Calu3 (cell line): ENCODE data around the gene KRT40. TPM values are rescaled to one million over a fixed set of nuclear protein-coding genes. Genes with fewer than 3 reads are reported as not detected.

ENCODE experiments used
- BruUV-seq: library from RNA; stranded (reverse); fragments of 400-500 nt; replicated peaks from 2 replicates; lab custom pipeline; 2021; lab: Mats Ljungman, UMichigan
- CTCF ChIA-PET: fragments of 300-600 bp; sonication (Branson Sonifier 250); formaldehyde crosslinking; loops from one replicate; lab custom pipeline; 2022; ENCODE audit warnings: antibody characterized with exemption; lab: Charles Lee
- DNase-seq: peaks from one replicate; pipeline ENCODE4 v3.0.0; 2022
- H3K27ac Mint-ChIP-seq: one replicate; pipeline ENCODE4 v1.8.0; 2022; ENCODE audit warnings: mixed read lengths; ENCODE audit not compliant: unreplicated experiment
- H3K27me3 Mint-ChIP-seq: one replicate; pipeline ENCODE4 v1.8.0; 2022; ENCODE audit warnings: mixed read lengths; ENCODE audit not compliant: unreplicated experiment
- H3K36me3 Mint-ChIP-seq: one replicate; pipeline ENCODE4 v1.8.0; 2022; ENCODE audit warnings: mild to moderate bottlenecking, moderate library complexity, mixed read lengths; ENCODE audit not compliant: insufficient read depth, unreplicated experiment
- H3K4me1 Mint-ChIP-seq: one replicate; pipeline ENCODE4 v1.8.0; 2022; ENCODE audit warnings: mild to moderate bottlenecking, low read depth, mixed read lengths; ENCODE audit not compliant: unreplicated experiment
- H3K4me3 Mint-ChIP-seq: one replicate; pipeline ENCODE4 v1.8.0; 2022; ENCODE audit warnings: mild to moderate bottlenecking, low read depth, moderate library complexity, mixed read lengths; ENCODE audit not compliant: unreplicated experiment
- H3K9me3 Mint-ChIP-seq: one replicate; pipeline ENCODE4 v1.8.0; 2022; ENCODE audit warnings: low read depth, mixed read lengths; ENCODE audit not compliant: unreplicated experiment
- intact Hi-C: fragments of 100-400 bp; cut with micrococcal nuclease; formaldehyde crosslinking; loops from one replicate; pipeline ENCODE4 v1.10.0; 2022; ENCODE audit not compliant: unreplicated experiment
- total RNA-seq: library from RNA; stranded (reverse); gene quantifications from 2 replicates; pipeline ENCODE4 v1.2.3, GENCODE V29; 2022
- TF ChIP-seq, protein P1 (sequence below): fragments of 200-600 bp; IDR thresholded peaks from one replicate; pipeline ENCODE4 v1.8.0; 2022; ENCODE audit warnings: antibody characterized with exemption; ENCODE audit not compliant: unreplicated experiment

The KRT40 gene
- total RNA-seq, 1 experiment from 2014 or later: not detected

DNA sequence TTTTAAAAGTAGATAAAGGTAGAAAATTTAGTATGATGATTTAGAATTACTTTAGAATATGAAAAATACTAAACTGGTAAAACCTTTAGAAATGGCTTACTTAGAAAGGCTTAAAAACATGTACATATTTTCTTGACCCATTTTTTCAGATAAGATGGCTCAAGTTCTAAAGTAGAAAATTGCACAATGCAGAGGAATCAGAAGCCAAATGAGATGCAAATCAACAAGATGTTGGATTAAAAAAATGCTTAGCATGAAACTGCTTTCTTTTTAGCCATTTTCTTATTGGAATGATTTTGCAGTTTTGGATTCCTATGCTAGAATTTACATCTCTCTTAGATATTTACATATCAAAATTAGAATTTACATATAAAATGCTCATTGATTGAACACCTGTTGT lies 26.3 kb upstream of the KRT40 start:
- Mint-ChIP-seq H3K4me1 (peaks cover 52% of the 10 kb centered on the region), H3K27me3 (no peaks in the 10 kb centered on the region), H3K27ac (no peak overlapping the region), H3K36me3 (no peaks in the 10 kb centered on the region), H3K4me3 (no peak overlapping the region), H3K9me3 (peaks cover 4% of the 10 kb centered on the region)
- BruUV-seq: no TSS peak
- CTCF ChIA-PET: interaction anchor here (0.6 to 1.7 kb wide), 6 partner anchors 10 to 101 kb away, joined by 3 to 6 read pairs (median 4); partner anchors contain the start of gene KRT23
- DNase-seq: no peak
- intact Hi-C loops: no loop called here
- TF ChIP-seq, protein P1, sequence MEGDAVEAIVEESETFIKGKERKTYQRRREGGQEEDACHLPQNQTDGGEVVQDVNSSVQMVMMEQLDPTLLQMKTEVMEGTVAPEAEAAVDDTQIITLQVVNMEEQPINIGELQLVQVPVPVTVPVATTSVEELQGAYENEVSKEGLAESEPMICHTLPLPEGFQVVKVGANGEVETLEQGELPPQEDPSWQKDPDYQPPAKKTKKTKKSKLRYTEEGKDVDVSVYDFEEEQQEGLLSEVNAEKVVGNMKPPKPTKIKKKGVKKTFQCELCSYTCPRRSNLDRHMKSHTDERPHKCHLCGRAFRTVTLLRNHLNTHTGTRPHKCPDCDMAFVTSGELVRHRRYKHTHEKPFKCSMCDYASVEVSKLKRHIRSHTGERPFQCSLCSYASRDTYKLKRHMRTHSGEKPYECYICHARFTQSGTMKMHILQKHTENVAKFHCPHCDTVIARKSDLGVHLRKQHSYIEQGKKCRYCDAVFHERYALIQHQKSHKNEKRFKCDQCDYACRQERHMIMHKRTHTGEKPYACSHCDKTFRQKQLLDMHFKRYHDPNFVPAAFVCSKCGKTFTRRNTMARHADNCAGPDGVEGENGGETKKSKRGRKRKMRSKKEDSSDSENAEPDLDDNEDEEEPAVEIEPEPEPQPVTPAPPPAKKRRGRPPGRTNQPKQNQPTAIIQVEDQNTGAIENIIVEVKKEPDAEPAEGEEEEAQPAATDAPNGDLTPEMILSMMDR: no peak

DNA sequence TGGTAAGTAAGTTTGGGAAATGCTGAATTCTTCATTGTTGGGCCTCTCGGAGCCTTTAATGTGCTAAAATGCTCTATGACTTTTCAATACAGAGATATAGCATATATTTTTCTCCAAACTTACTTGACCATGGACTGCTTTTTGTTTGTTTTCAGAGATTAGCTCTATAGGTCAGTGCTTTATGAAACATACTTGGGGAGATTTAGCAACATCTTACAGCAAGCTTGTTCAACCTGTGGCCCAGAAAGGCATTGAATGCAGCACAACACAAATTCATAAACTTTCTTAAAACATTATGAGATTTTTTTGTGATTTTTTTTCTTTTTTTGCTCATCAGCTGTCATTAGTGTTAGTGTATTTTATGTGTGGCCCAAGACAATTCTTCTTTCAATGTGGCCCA lies 25.8 kb upstream of the KRT40 start:
- H3K4me3 Mint-ChIP-seq: no peak overlapping the region
- intact Hi-C loops: no loop called here
- DNase-seq: no peak
- CTCF ChIA-PET: interaction anchor here (0.6 to 1.7 kb wide), 13 partner anchors 10 to 206 kb away, joined by 3 to 6 read pairs (median 4); partner anchors contain the start of genes KRT23, KRT40 and KRTAP2-3
- peaks cover 47% of the 10 kb centered on the region for H3K4me1 Mint-ChIP-seq
- H3K27me3 Mint-ChIP-seq: no peaks in the 10 kb centered on the region
- no peak overlapping the region for H3K27ac Mint-ChIP-seq
- no peaks in the 10 kb centered on the region for H3K36me3 Mint-ChIP-seq
- peaks cover 4% of the 10 kb centered on the region for H3K9me3 Mint-ChIP-seq
- BruUV-seq: no TSS peak
- TF ChIP-seq, protein P1: no peak

DNA sequence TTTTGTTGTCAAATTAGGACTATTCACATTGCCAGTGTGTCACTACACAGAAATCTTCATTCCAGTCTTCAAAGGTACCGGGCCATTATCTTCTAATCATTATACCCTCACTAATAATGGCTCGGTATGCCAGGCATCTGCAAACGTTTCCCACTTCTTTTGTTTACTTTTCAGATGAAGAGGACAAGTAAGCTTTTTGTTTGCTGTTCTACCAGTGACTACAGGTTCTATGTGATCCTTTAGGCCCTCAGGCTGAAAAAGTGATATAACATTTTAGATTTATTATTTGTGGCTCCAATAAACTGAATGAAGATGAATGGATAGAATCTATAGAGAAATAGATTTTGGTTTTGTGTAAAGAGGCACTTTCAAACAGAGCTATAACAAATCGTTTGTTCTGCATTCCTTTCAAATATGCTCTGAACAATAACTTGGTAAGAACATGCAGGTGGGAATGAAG lies 25.2 kb upstream of the KRT40 start:
- BruUV-seq: no TSS peak
- Mint-ChIP-seq H3K9me3 (peaks cover 4% of the 10 kb centered on the region), H3K27ac (no peak overlapping the region)

DNA sequence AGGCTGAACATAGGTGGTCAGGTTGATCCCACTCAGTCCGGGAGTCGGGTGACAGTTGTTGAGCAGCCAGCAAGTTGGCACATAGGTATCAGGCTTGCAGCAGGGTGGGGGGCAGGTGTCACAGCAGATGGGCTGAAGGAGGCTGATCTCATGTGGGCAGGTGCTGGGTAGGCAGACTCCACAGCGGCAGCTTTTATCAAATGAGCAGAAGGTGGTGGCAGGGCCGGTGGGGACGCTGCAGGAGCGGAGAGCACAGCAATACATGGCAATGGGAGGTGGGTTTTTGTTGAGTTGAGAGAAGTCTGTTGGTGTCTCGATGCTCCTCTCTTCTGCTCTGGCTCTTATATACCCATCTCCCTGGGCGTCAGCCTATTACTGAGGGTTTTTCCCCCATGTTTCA lies 24.7 kb upstream of the KRT40 start, which contains the start of gene KRTAP3-1:
TSS of gene KRTAP3-1 (minus strand) at position 318 of the 400 bp plus-strand sequence. CDS start at position 264, 54 bp downstream.
- CTCF ChIA-PET: interaction anchor here (0.6 to 1.7 kb wide), 10 partner anchors 11 to 292 kb away, joined by 3 to 6 read pairs (median 4); partner anchors contain the start of gene KRT40
- Mint-ChIP-seq H3K4me1 (peaks cover 50% of the 10 kb centered on the region), H3K4me3 (no peak within 1 kb of the TSS), H3K9me3 (peaks cover 4% of the 10 kb centered on the region), H3K27me3 (no peaks in the 10 kb centered on the region), H3K27ac (no peak within 1 kb of the TSS), H3K36me3 (no peaks in the 10 kb centered on the region)
- BruUV-seq: no TSS peak
- DNase-seq: no peak
- TF ChIP-seq, protein P1: no peak
- intact Hi-C loops: no loop called here

More for the DNA sequence above, 25.2 kb upstream of the KRT40 start:
- TF ChIP-seq, protein P1: no peak
- H3K4me3 Mint-ChIP-seq: no peak overlapping the region
- no peaks in the 10 kb centered on the region for H3K36me3 Mint-ChIP-seq
- H3K27me3 Mint-ChIP-seq: no peaks in the 10 kb centered on the region
- intact Hi-C loops: no loop called here
- peaks cover 44% of the 10 kb centered on the region for H3K4me1 Mint-ChIP-seq
- DNase-seq: peak; percentile 45
- CTCF ChIA-PET: interaction anchor here (0.6 to 1.7 kb wide), 14 partner anchors 10 to 292 kb away, joined by 3 to 6 read pairs (median 4); partner anchors contain the start of genes KRT23, KRT40 and KRTAP2-3
